SK-N-SH treated with all-trans-retinoic acid at 6 μM for 48 hours (cell line): ENCODE data around the gene PDCD7.

Source experiments
- ATAC-seq: fragments of 200-7000 bp; cut with Tn5 transposase; 3 replicates; pipeline ENCODE4 v1.9.1; 2020; ENCODE audit warnings: mild to moderate bottlenecking, moderate library complexity
- ARNTL ChIP-seq: fragments of 450-650 bp; formaldehyde crosslinking; IDR thresholded peaks from 2 replicates; pipeline ENCODE4 v1.5.0; 2020; ENCODE audit warnings: low read depth, mild to moderate bottlenecking, moderate library complexity, borderline replicate concordance
- BACH2 ChIP-seq: fragments of 250-450 bp; sonication (Bioruptor Pico); IDR thresholded peaks from 2 replicates; pipeline ENCODE4 v1.9.0; 2021; ENCODE audit warnings: mild to moderate bottlenecking, borderline replicate concordance
- CREB5 ChIP-seq: fragments of 250-450 bp; sonication (Bioruptor Pico); IDR thresholded peaks from 2 replicates; pipeline ENCODE4 v1.5.1; 2020; ENCODE audit warnings: low read depth, mild to moderate bottlenecking, moderate library complexity
- CSDC2 ChIP-seq: fragments of 250-450 bp; sonication (Bioruptor Pico); IDR thresholded peaks from 2 replicates; pipeline ENCODE4 v1.5.0; 2020; ENCODE audit warnings: mild to moderate bottlenecking, moderate library complexity
- CSRNP3 ChIP-seq: fragments of 250-450 bp; sonication (Bioruptor Pico); IDR thresholded peaks from 2 replicates; pipeline ENCODE4 v1.5.1; 2021; ENCODE audit warnings: mild to moderate bottlenecking, moderate library complexity
- ESRRG ChIP-seq: fragments of 250-450 bp; sonication (Bioruptor Pico); IDR thresholded peaks from 2 replicates; pipeline ENCODE4 v1.6.1; 2021; ENCODE audit warnings: mild to moderate bottlenecking
- GLIS3 ChIP-seq: fragments of 250-450 bp; sonication (Bioruptor Pico); IDR thresholded peaks from 2 replicates; pipeline ENCODE4 v1.5.0; 2020; ENCODE audit warnings: mild to moderate bottlenecking, moderate library complexity
- ISL1 ChIP-seq: fragments of 250-450 bp; sonication (Bioruptor Pico); IDR thresholded peaks from 2 replicates; pipeline ENCODE4 v2.1.2; 2022; ENCODE audit warnings: mild to moderate bottlenecking, moderate library complexity
- OSR1 ChIP-seq: fragments of 250-450 bp; sonication (Bioruptor Pico); IDR thresholded peaks from 2 replicates; pipeline ENCODE4 v1.8.0; 2022; ENCODE audit warnings: moderate library complexity, mild to moderate bottlenecking, inconsistent platforms
- PATZ1 ChIP-seq: fragments of 250-450 bp; sonication (Bioruptor Pico); IDR thresholded peaks from 2 replicates; pipeline ENCODE4 v1.8.0; 2020; ENCODE audit warnings: mild to moderate bottlenecking, moderate library complexity, borderline replicate concordance
- POU6F1 ChIP-seq: fragments of 250-450 bp; sonication (Bioruptor Pico); IDR thresholded peaks from 2 replicates; pipeline ENCODE4 v1.8.0; 2021; ENCODE audit warnings: low read depth, mild to moderate bottlenecking, moderate library complexity, borderline replicate concordance
- PPARA ChIP-seq: fragments of 250-450 bp; sonication (Bioruptor Pico); IDR thresholded peaks from 2 replicates; pipeline ENCODE4 v1.5.0; 2020; ENCODE audit warnings: mild to moderate bottlenecking, borderline replicate concordance
- RARB ChIP-seq: fragments of 250-450 bp; sonication (Bioruptor Pico); IDR thresholded peaks from 2 replicates; pipeline ENCODE4 v1.8.0; 2021; ENCODE audit warnings: mild to moderate bottlenecking, moderate library complexity
- SNAI2 ChIP-seq: fragments of 250-450 bp; sonication (Bioruptor Pico); IDR thresholded peaks from 2 replicates; pipeline ENCODE4 v1.5.0; 2020; ENCODE audit warnings: mild to moderate bottlenecking, moderate library complexity
- ZFP3 ChIP-seq: fragments of 250-450 bp; sonication (Bioruptor Pico); IDR thresholded peaks from 2 replicates; pipeline ENCODE4 v1.5.0; 2020; ENCODE audit warnings: mild to moderate bottlenecking, moderate library complexity
- ZFP30 ChIP-seq: fragments of 450-650 bp; formaldehyde crosslinking; IDR thresholded peaks from 2 replicates; pipeline ENCODE4 v1.5.0; 2022; ENCODE audit warnings: mild to moderate bottlenecking, moderate library complexity
- ZNF565 ChIP-seq: fragments of 450-650 bp; formaldehyde crosslinking; conservative IDR thresholded peaks from 2 replicates; pipeline ENCODE4 v1.5.0; 2020; ENCODE audit warnings: low read depth, mild to moderate bottlenecking, moderate library complexity
- ZNF70 ChIP-seq: fragments of 450-650 bp; formaldehyde crosslinking; IDR thresholded peaks from 2 replicates; pipeline ENCODE4 v1.5.0; 2020; ENCODE audit warnings: mild to moderate bottlenecking, moderate library complexity
- ZNF8 ChIP-seq: fragments of 450-650 bp; formaldehyde crosslinking; IDR thresholded peaks from 2 replicates; pipeline ENCODE4 v1.5.0; 2020; ENCODE audit warnings: mild to moderate bottlenecking, moderate library complexity

The PDCD7 gene

GRCh38 chr15:65102912-65103311, 30.7 kb downstream of the PDCD7 start:
- ATAC-seq: no peak
- TF ChIP-seq ESRRG (CRISPR knock-in tag) (no peak), ZFP30 (CRISPR knock-in tag) (no peak), RARB (CRISPR knock-in tag) (no peak), SNAI2 (CRISPR knock-in tag) (no peak), BACH2 (CRISPR knock-in tag) (no peak), ARNTL (CRISPR knock-in tag) (no peak), ZNF70 (CRISPR knock-in tag) (no peak), CREB5 (CRISPR knock-in tag) (no peak), ZFP3 (CRISPR knock-in tag) (no peak), CSDC2 (no peak), OSR1 (CRISPR knock-in tag) (no peak), POU6F1 (CRISPR knock-in tag) (no peak), GLIS3 (CRISPR knock-in tag) (no peak), ISL1 (no peak), CSRNP3 (CRISPR knock-in tag) (no peak), ZNF8 (CRISPR knock-in tag) (no peak), PPARA (no peak), ZNF565 (no peak)

GRCh38 chr15:65101891-65102708, 31.5 kb downstream of the PDCD7 start:
- TF ChIP-seq POU6F1 (CRISPR knock-in tag): no peak
- TF ChIP-seq CREB5 (CRISPR knock-in tag): no peak
- no peak for TF ChIP-seq CSDC2
- TF ChIP-seq ISL1: no peak
- no peak for TF ChIP-seq CSRNP3 (CRISPR knock-in tag)
- TF ChIP-seq PATZ1 (CRISPR knock-in tag): no peak
- TF ChIP-seq ZNF70 (CRISPR knock-in tag): no peak
- no peak for TF ChIP-seq ZNF565
- ATAC-seq: peak; percentile 24; the same call in 2 of the 3 replicates
